OCI-LY7 (cell line): ENCODE results near the gene PM20D2.

Experiments
- EZH2phosphoT487 ChIP-seq: fragments of 200-600 bp; sonication (generic); IDR thresholded peaks from 2 replicates; pipeline ENCODE4 v1.6.1; 2018; ENCODE audit warnings: low read depth, borderline replicate concordance, mild to moderate bottlenecking, mixed run types, antibody characterized with exemption, low read length, moderate library complexity, mixed read lengths
- TF ChIP-seq, protein P1 (sequence below): fragments of 200-600 bp; sonication (generic); conservative IDR thresholded peaks from 2 replicates; pipeline ENCODE4 v1.5.1; 2014; ENCODE audit warnings: mild to moderate bottlenecking, antibody characterized with exemption, low read length, moderate library complexity, mixed read lengths

DNA sequence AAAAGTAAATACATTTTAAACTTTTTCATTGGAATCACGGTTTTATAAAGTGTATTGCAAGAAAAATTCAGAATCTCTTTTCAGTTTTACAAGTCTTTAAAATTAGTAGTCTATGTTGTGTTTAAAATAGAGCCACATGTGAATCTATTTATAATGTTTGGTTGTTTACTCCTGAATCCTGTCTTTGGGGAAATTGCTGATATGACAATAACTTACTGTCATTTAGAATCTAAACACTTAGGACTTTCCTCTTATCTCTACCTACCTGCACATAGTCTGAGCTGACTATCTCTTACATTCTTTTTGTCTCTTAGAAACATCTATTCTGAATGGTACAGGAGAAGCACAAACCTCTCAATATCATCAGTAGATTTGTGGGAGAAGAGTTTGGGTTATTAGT, 23.9 kb upstream of the PM20D2 start:
- TF ChIP-seq, protein P1, sequence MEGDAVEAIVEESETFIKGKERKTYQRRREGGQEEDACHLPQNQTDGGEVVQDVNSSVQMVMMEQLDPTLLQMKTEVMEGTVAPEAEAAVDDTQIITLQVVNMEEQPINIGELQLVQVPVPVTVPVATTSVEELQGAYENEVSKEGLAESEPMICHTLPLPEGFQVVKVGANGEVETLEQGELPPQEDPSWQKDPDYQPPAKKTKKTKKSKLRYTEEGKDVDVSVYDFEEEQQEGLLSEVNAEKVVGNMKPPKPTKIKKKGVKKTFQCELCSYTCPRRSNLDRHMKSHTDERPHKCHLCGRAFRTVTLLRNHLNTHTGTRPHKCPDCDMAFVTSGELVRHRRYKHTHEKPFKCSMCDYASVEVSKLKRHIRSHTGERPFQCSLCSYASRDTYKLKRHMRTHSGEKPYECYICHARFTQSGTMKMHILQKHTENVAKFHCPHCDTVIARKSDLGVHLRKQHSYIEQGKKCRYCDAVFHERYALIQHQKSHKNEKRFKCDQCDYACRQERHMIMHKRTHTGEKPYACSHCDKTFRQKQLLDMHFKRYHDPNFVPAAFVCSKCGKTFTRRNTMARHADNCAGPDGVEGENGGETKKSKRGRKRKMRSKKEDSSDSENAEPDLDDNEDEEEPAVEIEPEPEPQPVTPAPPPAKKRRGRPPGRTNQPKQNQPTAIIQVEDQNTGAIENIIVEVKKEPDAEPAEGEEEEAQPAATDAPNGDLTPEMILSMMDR, result no peak
- no peak for TF ChIP-seq EZH2phosphoT487
